CD4-positive, CD25-positive, alpha-beta regulatory T cell (primary cell): ENCODE results near the gene KRTAP16-1. TPM values are rescaled to one million over a fixed set of nuclear protein-coding genes. Genes with fewer than 3 reads are reported as not detected.
A peak's percentile ranks its signal among the peaks of the same experiment; 100 is the strongest.
"Not testable (repeated sequence)": the region's sequence is repeated elsewhere in the genome, so short reads cannot be mapped to it uniquely, and the experiment has no call there.

Experiments
- ATAC-seq, 2 donors: fragments of 150-1000 bp; cut with Tn5 transposase; one replicate each; pipeline ENCODE4 v1.10.0; 2021; ENCODE audit warnings: low read depth in 2 of 2, moderate number of reproducible peaks in 2 of 2, moderate library complexity in 1 of 2
- DNase-seq, 3 donors: peaks; one replicate each; pipeline versions ENCODE4 v3.0.0 to v3.0.0-alpha.2; 2012 to 2022; ENCODE audit warnings: mixed read lengths in 1 of 3
- H3K27ac ChIP-seq: one replicate; pipeline ENCODE4 v1.7.0; 2013; ENCODE audit warnings: mild to moderate bottlenecking, low read length; ENCODE audit not compliant: insufficient read depth, poor library complexity, severe bottlenecking
- H3K27me3 ChIP-seq: one replicate; pipeline ENCODE4 v1.7.0; 2013; ENCODE audit warnings: low read length; ENCODE audit not compliant: control insufficient read depth, insufficient read depth
- H3K36me3 ChIP-seq: one replicate; pipeline ENCODE4 v1.7.0; 2013; ENCODE audit warnings: mild to moderate bottlenecking, low read length, moderate library complexity; ENCODE audit not compliant: control insufficient read depth, insufficient read depth
- H3K4me1 ChIP-seq: 2 replicates; pipeline ENCODE4 v1.7.0; 2013; ENCODE audit warnings: mild to moderate bottlenecking, low read length; ENCODE audit not compliant: insufficient read depth, control insufficient read depth, poor library complexity, severe bottlenecking
- H3K4me3 ChIP-seq: one replicate; pipeline ENCODE4 v1.7.0; 2013; ENCODE audit warnings: low read depth, mild to moderate bottlenecking, low read length, moderate library complexity
- H3K9me3 ChIP-seq, 2 experiments: 1 replicate in 1 of 2; 2 replicates in 1 of 2; pipeline ENCODE4 v1.7.0; 2013; ENCODE audit warnings: low read length in 2 of 2, mild to moderate bottlenecking in 1 of 2, moderate library complexity in 1 of 2; ENCODE audit not compliant: control insufficient read depth in 2 of 2
- H3K27ac Mint-ChIP-seq, 3 donors: one replicate each; pipeline ENCODE4 v1.8.0; 2020 to 2022; ENCODE audit warnings: mild to moderate bottlenecking in 3 of 3, mixed read lengths in 3 of 3, moderate library complexity in 2 of 3
- H3K27me3 Mint-ChIP-seq: one replicate; pipeline ENCODE4 v1.8.0; 2022; ENCODE audit warnings: mild to moderate bottlenecking, mixed read lengths
- H3K36me3 Mint-ChIP-seq: one replicate; pipeline ENCODE4 v1.8.0; 2020; ENCODE audit warnings: mixed read lengths
- H3K4me1 Mint-ChIP-seq, 4 donors: one replicate each; pipeline ENCODE4 v1.8.0; 2020 to 2022; ENCODE audit warnings: mixed read lengths in 4 of 4, mild to moderate bottlenecking in 1 of 4
- H3K4me3 Mint-ChIP-seq, 4 donors: one replicate each; pipeline ENCODE4 v1.8.0; 2020 to 2022; ENCODE audit warnings: mild to moderate bottlenecking in 4 of 4, mixed read lengths in 4 of 4, moderate library complexity in 3 of 4
- H3K9me3 Mint-ChIP-seq, 7 donors: one replicate each; pipeline ENCODE4 v1.8.0; 2020 to 2022; ENCODE audit warnings: mixed read lengths in 7 of 7, mild to moderate bottlenecking in 3 of 7, moderate library complexity in 2 of 7
- polyA plus RNA-seq, 4 donors: library from polyadenylated mRNA; unstranded; fragments of 300-500 nt; fragmentation: Illumina TruSeq; gene quantifications; one replicate each; pipeline ENCODE4 v1.2.3, GENCODE V29; 2021
- total RNA-seq: library from RNA; stranded (reverse); gene quantifications from one replicate; pipeline ENCODE4 v1.2.3, GENCODE V29; 2022

Gene KRTAP16-1
- total and polyA plus RNA-seq, 5 donors from 2014 or later: 0.17 to 0.42 TPM; not detected in 3

- H3K4me1 ChIP-seq, H3K27ac Mint-ChIP-seq, H3K36me3 ChIP-seq, H3K27me3 Mint-ChIP-seq, H3K27me3 ChIP-seq, DNase-seq, H3K36me3 Mint-ChIP-seq, H3K4me3 Mint-ChIP-seq, H3K4me3 ChIP-seq, ATAC-seq, H3K9me3 ChIP-seq, H3K27ac ChIP-seq: not testable (repeated sequence)
- Mint-ChIP-seq H3K9me3 (peaks cover 0 to 16% (median 2%) of the 10 kb centered on the region in 7 donors), H3K4me1 (peaks cover 4 to 19% (median 13%) of the 10 kb centered on the region in 4 donors)
These were observed 37.3 kb upstream of the KRTAP16-1 start for GRCh38 chr17:41346421-41346820.

DNA sequence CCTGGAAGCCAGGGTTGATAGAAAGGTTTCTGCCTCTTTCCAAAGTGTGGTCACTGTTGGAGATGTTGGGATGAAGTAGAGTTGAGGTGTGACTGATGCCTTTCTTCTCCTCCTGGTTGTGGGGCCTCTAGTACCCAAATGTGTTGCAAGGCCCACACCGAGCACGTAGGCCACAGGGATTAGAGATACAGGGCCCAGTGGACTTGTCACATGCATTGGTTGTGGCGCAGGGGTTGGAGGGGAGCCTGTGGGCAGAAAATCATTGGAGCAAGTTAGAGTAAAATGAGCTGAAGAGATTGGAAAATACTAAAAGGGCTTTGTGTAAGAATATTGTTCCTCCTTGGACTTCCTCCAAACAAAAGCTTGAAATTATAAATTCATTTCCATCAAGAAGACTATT, 36.9 kb upstream of the KRTAP16-1 start:
- DNase-seq: no peak
- Mint-ChIP-seq H3K27me3 (peaks cover 6% of the 10 kb centered on the region), H3K36me3 (no peaks in the 10 kb centered on the region), H3K4me1 (peaks cover 8 to 23% (median 16%) of the 10 kb centered on the region in 4 donors), H3K4me3 (no peak overlapping the region), H3K9me3 (peaks cover 0 to 16% (median 2%) of the 10 kb centered on the region in 7 donors), H3K27ac (no peak overlapping the region)
- Histone ChIP-seq H3K36me3 (no peaks in the 10 kb centered on the region), H3K4me3 (no peak overlapping the region), H3K4me1 (peaks cover 10% of the 10 kb centered on the region), H3K27ac (no peak overlapping the region), H3K27me3 (no peaks in the 10 kb centered on the region), H3K9me3 (peaks cover 0 to 3% of the 10 kb centered on the region in 2 experiments)
- no peak for ATAC-seq

GRCh38 chr17:41343029-41343428, 33.9 kb upstream of the KRTAP16-1 start:
- peaks cover 0 to 3% of the 10 kb centered on the region in 2 experiments for H3K9me3 ChIP-seq
- DNase-seq: no peak
- H3K4me3 ChIP-seq: no peak overlapping the region
- H3K27me3 ChIP-seq: no peaks in the 10 kb centered on the region
- no peaks in the 10 kb centered on the region for H3K36me3 ChIP-seq
- Mint-ChIP-seq H3K9me3 (peaks cover 0 to 16% (median 2%) of the 10 kb centered on the region in 7 donors), H3K4me3 (peak overlapping the region in 1 of 4 donors; percentile 5), H3K27ac (peak overlapping the region in 1 of 3 donors; percentile 17), H3K27me3 (no peaks in the 10 kb centered on the region), H3K4me1 (peaks cover 33 to 52% (median 42%) of the 10 kb centered on the region in 4 donors), H3K36me3 (no peaks in the 10 kb centered on the region)
- H3K27ac ChIP-seq: no peak overlapping the region
- no peak for ATAC-seq
- H3K4me1 ChIP-seq: peaks cover 37% of the 10 kb centered on the region

DNA sequence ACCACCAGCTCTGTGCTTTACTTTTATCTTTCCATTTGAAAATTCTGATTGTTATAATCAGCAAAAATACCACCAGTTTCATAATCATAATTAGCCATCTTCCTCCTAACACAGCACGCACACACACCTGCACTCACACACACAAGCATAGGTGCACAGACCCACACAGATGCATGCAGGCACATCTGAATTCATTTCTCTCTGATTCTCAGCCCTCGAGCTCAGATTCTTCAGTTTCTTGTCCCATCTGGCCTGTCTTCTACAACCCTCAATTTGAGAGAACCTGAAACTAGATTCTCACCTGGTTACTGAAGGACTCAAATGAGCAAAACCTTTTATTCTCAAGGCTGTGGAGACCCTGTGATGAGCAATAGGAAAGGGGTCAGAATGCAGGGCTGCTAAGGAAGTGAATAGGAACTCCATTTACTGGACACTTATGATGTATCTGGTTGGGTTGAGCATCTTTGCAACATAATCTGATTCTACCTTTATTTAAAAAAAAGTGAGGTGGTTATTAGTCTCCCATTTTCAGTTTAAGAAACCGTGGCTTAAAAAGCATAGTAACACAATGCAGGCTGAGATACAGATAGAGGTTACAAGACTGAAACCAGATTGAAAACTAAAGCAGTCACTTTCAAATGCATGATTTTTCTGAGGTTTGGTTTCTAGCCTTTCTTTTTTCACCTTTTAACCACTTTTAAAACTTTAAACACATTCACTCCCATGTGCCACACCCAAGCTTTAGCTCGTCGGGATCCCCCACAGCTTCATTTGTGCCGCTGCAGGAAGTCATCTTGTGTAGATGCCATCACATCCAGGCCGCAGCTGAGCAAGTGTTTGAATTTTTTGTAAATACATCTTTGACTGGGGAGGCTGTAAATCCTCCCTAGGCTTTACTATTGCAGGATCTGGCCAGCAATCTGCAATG, 32.1 kb upstream of the KRTAP16-1 start:
- H3K4me3 ChIP-seq: peak overlapping the region; percentile 61
- no peaks in the 10 kb centered on the region for H3K36me3 Mint-ChIP-seq
- no peaks in the 10 kb centered on the region for H3K27me3 Mint-ChIP-seq
- ATAC-seq (peak in 1 of 2 donors; percentile 39), DNase-seq (peak in 2 of 3 donors; percentile 61 to 66)
- H3K4me1 Mint-ChIP-seq: peaks cover 33 to 57% (median 44%) of the 10 kb centered on the region in 4 donors
- H3K27ac Mint-ChIP-seq: peak overlapping the region; percentile 95 to 98 (median 95)
- H3K27me3 ChIP-seq: no peaks in the 10 kb centered on the region
- H3K4me1 ChIP-seq: peaks cover 40% of the 10 kb centered on the region
- peak overlapping the region in 3 of 4 donors; percentile 52 to 71 (median 65) for H3K4me3 Mint-ChIP-seq
- no peaks in the 10 kb centered on the region for H3K36me3 ChIP-seq
- peaks cover 0 to 16% (median 2%) of the 10 kb centered on the region in 7 donors for H3K9me3 Mint-ChIP-seq
- peaks cover 0 to 3% of the 10 kb centered on the region in 2 experiments for H3K9me3 ChIP-seq
- peak overlapping the region; percentile 80 for H3K27ac ChIP-seq

DNA sequence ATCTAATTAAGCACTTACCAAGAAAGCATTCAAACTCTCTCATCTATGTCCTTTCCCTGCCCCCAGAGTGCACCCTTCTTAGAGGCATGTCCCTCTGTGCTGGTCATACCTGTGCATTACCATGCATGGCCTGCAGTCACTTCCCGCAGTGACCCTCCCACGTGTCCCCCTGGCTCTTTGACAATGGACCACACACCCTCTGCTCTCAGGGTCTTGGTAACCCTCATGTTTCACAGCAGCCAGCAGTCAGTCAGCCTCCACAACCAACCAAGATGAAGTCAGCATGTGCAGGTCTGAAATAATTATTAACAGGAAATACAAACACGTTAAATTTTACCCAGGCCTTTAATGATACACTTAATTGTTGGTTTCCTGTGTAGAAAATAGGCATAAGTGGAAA, 31.4 kb upstream of the KRTAP16-1 start:
- H3K27ac Mint-ChIP-seq: peak overlapping the region; percentile 95 to 98 (median 95)
- no peaks in the 10 kb centered on the region for H3K36me3 Mint-ChIP-seq
- H3K4me3 Mint-ChIP-seq: peak overlapping the region; percentile 52 to 71 (median 62)
- Histone ChIP-seq H3K36me3 (no peaks in the 10 kb centered on the region), H3K27ac (peak overlapping the region; percentile 80), H3K27me3 (no peaks in the 10 kb centered on the region), H3K9me3 (peaks cover 0 to 3% of the 10 kb centered on the region in 2 experiments), H3K4me1 (peaks cover 43% of the 10 kb centered on the region), H3K4me3 (peak overlapping the region; percentile 61)
- H3K27me3 Mint-ChIP-seq: no peaks in the 10 kb centered on the region
- DNase-seq (no peak), ATAC-seq (no peak)
- peaks cover 33 to 63% (median 44%) of the 10 kb centered on the region in 4 donors for H3K4me1 Mint-ChIP-seq
- H3K9me3 Mint-ChIP-seq: peaks cover 0 to 16% (median 2%) of the 10 kb centered on the region in 7 donors

DNA sequence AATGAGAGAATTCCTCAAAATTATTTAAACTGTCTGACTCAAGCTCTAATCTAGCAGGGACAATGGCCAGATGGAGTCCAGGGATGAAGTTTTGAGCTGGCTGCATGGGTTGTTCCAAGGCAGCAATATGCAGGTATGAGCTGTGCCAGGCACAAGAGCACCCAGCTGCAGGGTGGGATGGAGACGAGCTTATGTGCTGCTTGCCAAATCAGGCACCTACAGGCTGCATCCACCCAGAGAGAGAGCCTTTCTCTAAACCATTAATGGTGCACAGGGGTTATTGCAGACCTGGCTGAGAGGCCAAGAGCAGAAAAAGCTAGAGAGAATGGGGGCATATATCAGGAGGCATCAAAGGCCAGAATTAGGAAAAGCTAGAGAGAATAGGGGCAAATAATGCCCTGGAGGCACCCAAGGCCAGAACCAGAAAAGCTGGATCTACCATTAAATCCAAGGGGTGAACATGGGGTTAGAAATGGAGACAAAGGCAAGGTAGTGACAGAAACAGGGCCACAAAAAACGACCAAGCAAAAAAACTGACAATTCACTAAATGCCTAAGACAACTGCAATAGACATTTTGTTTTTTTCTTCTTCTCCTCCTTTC, 30.6 kb upstream of the KRTAP16-1 start:
- H3K4me3 ChIP-seq: peak overlapping the region; percentile 51
- ATAC-seq: no peak
- no peaks in the 10 kb centered on the region for H3K36me3 ChIP-seq
- peak overlapping the region; percentile 39 to 72 (median 68) for H3K4me3 Mint-ChIP-seq
- H3K4me1 ChIP-seq: peaks cover 48% of the 10 kb centered on the region
- DNase-seq: no peak
- H3K27ac Mint-ChIP-seq: peak overlapping the region; percentile 95 to 98 (median 95)
- H3K9me3 ChIP-seq: peaks cover 0 to 3% of the 10 kb centered on the region in 2 experiments
- peaks cover 33 to 72% (median 44%) of the 10 kb centered on the region in 4 donors for H3K4me1 Mint-ChIP-seq
- peaks cover 0 to 16% (median 2%) of the 10 kb centered on the region in 7 donors for H3K9me3 Mint-ChIP-seq
- H3K36me3 Mint-ChIP-seq: no peaks in the 10 kb centered on the region
- no peaks in the 10 kb centered on the region for H3K27me3 ChIP-seq
- H3K27ac ChIP-seq: peak overlapping the region; percentile 80
- no peaks in the 10 kb centered on the region for H3K27me3 Mint-ChIP-seq

- peak overlapping the region; percentile 51 to 72 (median 68) for H3K4me3 Mint-ChIP-seq
- DNase-seq: peak; percentile 18 to 81 (median 23)
- Histone ChIP-seq H3K4me1 (peaks cover 51% of the 10 kb centered on the region), H3K27me3 (no peaks in the 10 kb centered on the region), H3K9me3 (peaks cover 0 to 3% of the 10 kb centered on the region in 2 experiments), H3K36me3 (no peaks in the 10 kb centered on the region), H3K27ac (peak overlapping the region; percentile 80), H3K4me3 (peak overlapping the region; percentile 51)
- peaks cover 0 to 16% (median 2%) of the 10 kb centered on the region in 7 donors for H3K9me3 Mint-ChIP-seq
- no peaks in the 10 kb centered on the region for H3K36me3 Mint-ChIP-seq
- no peaks in the 10 kb centered on the region for H3K27me3 Mint-ChIP-seq
- peak overlapping the region; percentile 95 to 98 (median 95) for H3K27ac Mint-ChIP-seq
- peaks cover 33 to 74% (median 45%) of the 10 kb centered on the region in 4 donors for H3K4me1 Mint-ChIP-seq
- ATAC-seq: peak; percentile 64 to 66
These were observed 29.9 kb upstream of the KRTAP16-1 start for GRCh38 chr17:41338961-41339485.
